ENCODE results near the gene NT5C2. TPM values are rescaled to one million over a fixed set of nuclear protein-coding genes. Genes with fewer than 3 reads are reported as not detected.

Gene NT5C2
- total RNA-seq, 1 experiment from 2014 or later, result 76.1 TPM

DNA sequence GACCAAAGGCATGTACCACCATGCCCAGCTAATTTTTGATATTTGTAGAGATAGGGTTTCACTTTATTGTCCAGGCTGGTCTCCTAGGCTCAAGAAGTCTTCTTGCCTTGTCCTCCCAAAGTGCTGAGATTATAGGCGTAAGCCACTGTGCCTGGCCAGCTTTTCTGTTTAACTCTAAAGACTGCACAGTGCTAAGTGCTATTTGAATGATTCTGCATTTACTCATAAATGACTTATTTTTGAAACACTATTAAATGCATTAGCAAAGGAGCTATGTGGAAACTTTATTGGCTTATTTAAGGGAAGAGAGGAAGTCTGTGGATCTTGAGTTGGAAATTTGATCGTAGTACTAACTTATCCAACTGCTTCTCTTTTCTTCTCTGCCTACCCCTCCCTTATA, 89.1 kb downstream of the NT5C2 start:
- Mint-ChIP-seq H3K4me1 (peaks cover 14% of the 10 kb centered on the region), H3K4me3 (no peak overlapping the region), H3K36me3 (peaks cover 13% of the 10 kb centered on the region), H3K27ac (no peak overlapping the region), H3K9me3 (no peaks in the 10 kb centered on the region), H3K27me3 (ENCODE audit: low read depth) (no peaks in the 10 kb centered on the region)
- ChIA-PET POLR2A (no interaction called here), CTCF (interaction anchor here (1.3 kb wide), 1 partner anchor 135 kb away, joined by 3 read pairs; no protein-coding TSS in a partner anchor)
- TF ChIP-seq, protein P1, sequence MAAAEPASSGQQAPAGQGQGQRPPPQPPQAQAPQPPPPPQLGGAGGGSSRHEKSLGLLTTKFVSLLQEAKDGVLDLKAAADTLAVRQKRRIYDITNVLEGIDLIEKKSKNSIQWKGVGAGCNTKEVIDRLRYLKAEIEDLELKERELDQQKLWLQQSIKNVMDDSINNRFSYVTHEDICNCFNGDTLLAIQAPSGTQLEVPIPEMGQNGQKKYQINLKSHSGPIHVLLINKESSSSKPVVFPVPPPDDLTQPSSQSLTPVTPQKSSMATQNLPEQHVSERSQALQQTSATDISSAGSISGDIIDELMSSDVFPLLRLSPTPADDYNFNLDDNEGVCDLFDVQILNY (CRISPR knock-in tag; IDR thresholded peaks at IDR 0.05), result no peak
- TF ChIP-seq HMGXB4 (CRISPR knock-in tag; IDR thresholded peaks at IDR 0.05), result no peak
- TF ChIP-seq, protein P2, sequence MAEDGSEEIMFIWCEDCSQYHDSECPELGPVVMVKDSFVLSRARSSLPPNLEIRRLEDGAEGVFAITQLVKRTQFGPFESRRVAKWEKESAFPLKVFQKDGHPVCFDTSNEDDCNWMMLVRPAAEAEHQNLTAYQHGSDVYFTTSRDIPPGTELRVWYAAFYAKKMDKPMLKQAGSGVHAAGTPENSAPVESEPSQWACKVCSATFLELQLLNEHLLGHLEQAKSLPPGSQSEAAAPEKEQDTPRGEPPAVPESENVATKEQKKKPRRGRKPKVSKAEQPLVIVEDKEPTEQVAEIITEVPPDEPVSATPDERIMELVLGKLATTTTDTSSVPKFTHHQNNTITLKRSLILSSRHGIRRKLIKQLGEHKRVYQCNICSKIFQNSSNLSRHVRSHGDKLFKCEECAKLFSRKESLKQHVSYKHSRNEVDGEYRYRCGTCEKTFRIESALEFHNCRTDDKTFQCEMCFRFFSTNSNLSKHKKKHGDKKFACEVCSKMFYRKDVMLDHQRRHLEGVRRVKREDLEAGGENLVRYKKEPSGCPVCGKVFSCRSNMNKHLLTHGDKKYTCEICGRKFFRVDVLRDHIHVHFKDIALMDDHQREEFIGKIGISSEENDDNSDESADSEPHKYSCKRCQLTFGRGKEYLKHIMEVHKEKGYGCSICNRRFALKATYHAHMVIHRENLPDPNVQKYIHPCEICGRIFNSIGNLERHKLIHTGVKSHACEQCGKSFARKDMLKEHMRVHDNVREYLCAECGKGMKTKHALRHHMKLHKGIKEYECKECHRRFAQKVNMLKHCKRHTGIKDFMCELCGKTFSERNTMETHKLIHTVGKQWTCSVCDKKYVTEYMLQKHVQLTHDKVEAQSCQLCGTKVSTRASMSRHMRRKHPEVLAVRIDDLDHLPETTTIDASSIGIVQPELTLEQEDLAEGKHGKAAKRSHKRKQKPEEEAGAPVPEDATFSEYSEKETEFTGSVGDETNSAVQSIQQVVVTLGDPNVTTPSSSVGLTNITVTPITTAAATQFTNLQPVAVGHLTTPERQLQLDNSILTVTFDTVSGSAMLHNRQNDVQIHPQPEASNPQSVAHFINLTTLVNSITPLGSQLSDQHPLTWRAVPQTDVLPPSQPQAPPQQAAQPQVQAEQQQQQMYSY (CRISPR knock-in tag; IDR thresholded peaks at IDR 0.05), result no peak
- TF ChIP-seq KAT7 (CRISPR knock-in tag; IDR thresholded peaks at IDR 0.05; ENCODE audit: borderline replicate concordance), result no peak
- no peak for TF ChIP-seq JAZF1 (CRISPR knock-in tag; IDR thresholded peaks at IDR 0.05)
- TF ChIP-seq ZNF263 (CRISPR knock-in tag; IDR thresholded peaks at IDR 0.05; ENCODE audit: low read depth), result no peak
- TF ChIP-seq FOXJ3 (CRISPR knock-in tag; IDR thresholded peaks at IDR 0.05; ENCODE audit: borderline replicate concordance), result no peak
- no peak for TF ChIP-seq ZNF138 (CRISPR knock-in tag; conservative IDR thresholded peaks at IDR 0.05)
- DNase-seq (ENCODE audit: low spot score) (no peak), ATAC-seq (no peak)

DNA sequence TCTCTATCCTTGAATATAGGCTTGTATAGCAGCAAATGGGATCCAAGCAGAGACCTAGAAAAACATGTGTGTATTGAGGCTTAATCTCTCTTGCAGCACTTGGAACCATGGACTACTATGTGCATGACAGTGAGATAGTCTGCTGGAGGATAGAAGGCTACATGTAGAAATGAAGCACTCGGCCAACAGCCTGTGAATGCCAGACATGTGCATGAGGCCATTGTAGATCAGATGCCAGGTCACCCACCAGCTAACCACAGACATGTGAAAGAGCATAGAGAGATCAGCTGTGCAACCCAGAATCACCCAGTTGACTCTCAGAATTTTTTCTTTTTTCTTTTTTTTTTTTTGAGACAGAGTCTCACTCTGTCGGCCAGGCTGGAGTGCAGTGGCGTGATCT, 90.9 kb downstream of the NT5C2 start:
- DNase-seq (ENCODE audit: low spot score) (no peak), ATAC-seq (no peak)
- CTCF ChIA-PET, result interaction anchor here (1.8 to 3.1 kb wide), 2 partner anchors 137 to 142 kb away, joined by 7 to 22 read pairs; no protein-coding TSS in a partner anchor
- H3K9me3 Mint-ChIP-seq, result no peaks in the 10 kb centered on the region
- H3K27me3 Mint-ChIP-seq (ENCODE audit: low read depth), result no peaks in the 10 kb centered on the region
- H3K36me3 Mint-ChIP-seq, result peaks cover 20% of the 10 kb centered on the region
- peaks cover 14% of the 10 kb centered on the region for H3K4me1 Mint-ChIP-seq
- H3K4me3 Mint-ChIP-seq, result no peak overlapping the region
- peak overlapping the region; percentile 41; the same call in 1 of the 2 replicates for H3K27ac Mint-ChIP-seq
- POLR2A ChIA-PET, result no interaction called here
- TF ChIP-seq HMGA2 (CRISPR knock-in tag; IDR thresholded peaks at IDR 0.05) (no peak), ZNF263 (CRISPR knock-in tag; IDR thresholded peaks at IDR 0.05; ENCODE audit: low read depth) (no peak), EMX1 (CRISPR knock-in tag; IDR thresholded peaks at IDR 0.05) (no peak), ERG (CRISPR knock-in tag; IDR thresholded peaks at IDR 0.05) (no peak), ZNF121 (CRISPR knock-in tag; IDR thresholded peaks at IDR 0.05) (no peak), NFYB (CRISPR knock-in tag; conservative IDR thresholded peaks at IDR 0.05; ENCODE audit: low read depth) (no peak), USF1 (CRISPR knock-in tag; IDR thresholded peaks at IDR 0.05) (no peak), ZNF416 (CRISPR knock-in tag; IDR thresholded peaks at IDR 0.05) (no peak), E2F4 (CRISPR knock-in tag; IDR thresholded peaks at IDR 0.05; ENCODE audit: borderline replicate concordance, low read depth) (no peak), ZNF232 (CRISPR knock-in tag; IDR thresholded peaks at IDR 0.05) (no peak), ATF3 (CRISPR knock-in tag; conservative IDR thresholded peaks at IDR 0.05) (no peak)
- TF ChIP-seq, protein P3, sequence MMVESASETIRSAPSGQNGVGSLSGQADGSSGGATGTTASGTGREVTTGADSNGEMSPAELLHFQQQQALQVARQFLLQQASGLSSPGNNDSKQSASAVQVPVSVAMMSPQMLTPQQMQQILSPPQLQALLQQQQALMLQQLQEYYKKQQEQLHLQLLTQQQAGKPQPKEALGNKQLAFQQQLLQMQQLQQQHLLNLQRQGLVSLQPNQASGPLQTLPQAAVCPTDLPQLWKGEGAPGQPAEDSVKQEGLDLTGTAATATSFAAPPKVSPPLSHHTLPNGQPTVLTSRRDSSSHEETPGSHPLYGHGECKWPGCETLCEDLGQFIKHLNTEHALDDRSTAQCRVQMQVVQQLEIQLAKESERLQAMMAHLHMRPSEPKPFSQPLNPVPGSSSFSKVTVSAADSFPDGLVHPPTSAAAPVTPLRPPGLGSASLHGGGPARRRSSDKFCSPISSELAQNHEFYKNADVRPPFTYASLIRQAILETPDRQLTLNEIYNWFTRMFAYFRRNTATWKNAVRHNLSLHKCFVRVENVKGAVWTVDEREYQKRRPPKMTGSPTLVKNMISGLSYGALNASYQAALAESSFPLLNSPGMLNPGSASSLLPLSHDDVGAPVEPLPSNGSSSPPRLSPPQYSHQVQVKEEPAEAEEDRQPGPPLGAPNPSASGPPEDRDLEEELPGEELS (CRISPR knock-in tag; IDR thresholded peaks at IDR 0.05), result no peak
- TF ChIP-seq, protein P2 (CRISPR knock-in tag; IDR thresholded peaks at IDR 0.05), result no peak
